Measurements from ENCODE around the gene CAMKMT.

CAMKMT gene

GRCh38 chr2:44562737-44563136 lies 201.0 kb downstream of the CAMKMT start:
- no peaks in the 10 kb centered on the region for H3K27me3 ChIP-seq (replicated peaks; ENCODE audit: insufficient read depth, low read length)
- no peaks in the 10 kb centered on the region for H3K79me2 ChIP-seq (ENCODE audit: low read length)
- no peaks in the 10 kb centered on the region for H3K9me3 ChIP-seq (replicated peaks; ENCODE audit: insufficient read depth, low read length)
- no peak overlapping the region for H3K9ac ChIP-seq (ENCODE audit: low read length)
- H3K9me2 ChIP-seq (replicated peaks; ENCODE audit: insufficient read depth, low read length), result no peaks in the 10 kb centered on the region
- no peaks in the 10 kb centered on the region for H3K4me1 ChIP-seq (ENCODE audit: low read length)
- no peak overlapping the region for H3K4me3 ChIP-seq (ENCODE audit: low read length)
- H2AFZ ChIP-seq (ENCODE audit: low read length), result no peak overlapping the region
- no peak overlapping the region for H3K4me2 ChIP-seq (ENCODE audit: low read depth, low read length)
- no peaks in the 10 kb centered on the region for H4K20me1 ChIP-seq (ENCODE audit: insufficient read depth, low read length)
- no peaks in the 10 kb centered on the region for H3K36me3 ChIP-seq (replicated peaks; ENCODE audit: insufficient read depth, low read length)
- H3K27ac ChIP-seq (ENCODE audit: low read length), result no peak overlapping the region
- no peak for TF ChIP-seq CTCF (IDR thresholded peaks at IDR 0.05; ENCODE audit: low read length)
- no peak for TF ChIP-seq EZH2 (optimal IDR thresholded peaks at IDR 0.05; ENCODE audit: low read depth, low read length)
- TF ChIP-seq EZH2phosphoT487 (IDR thresholded peaks at IDR 0.05; ENCODE audit: low read length), result no peak
- no peaks in the 10 kb centered on the region for H3F3A ChIP-seq (ENCODE audit: insufficient read depth, low read length)
- DNase-seq, result no peak

- DNase-seq, result no peak
- TF ChIP-seq EZH2phosphoT487 (IDR thresholded peaks at IDR 0.05; ENCODE audit: low read length) (no peak), EZH2 (optimal IDR thresholded peaks at IDR 0.05; ENCODE audit: low read depth, low read length) (no peak), CTCF (IDR thresholded peaks at IDR 0.05; ENCODE audit: low read length) (no peak)
- Histone ChIP-seq H3K9me2 (replicated peaks; ENCODE audit: insufficient read depth, low read length) (no peaks in the 10 kb centered on the region), H3K36me3 (replicated peaks; ENCODE audit: insufficient read depth, low read length) (no peaks in the 10 kb centered on the region), H3K4me2 (ENCODE audit: low read depth, low read length) (no peak overlapping the region), H3K9ac (ENCODE audit: low read length) (no peak overlapping the region), H3K79me2 (ENCODE audit: low read length) (no peaks in the 10 kb centered on the region), H3K9me3 (replicated peaks; ENCODE audit: insufficient read depth, low read length) (no peaks in the 10 kb centered on the region), H3K27me3 (replicated peaks; ENCODE audit: insufficient read depth, low read length) (no peaks in the 10 kb centered on the region), H3K4me1 (ENCODE audit: low read length) (no peaks in the 10 kb centered on the region), H3F3A (ENCODE audit: insufficient read depth, low read length) (no peaks in the 10 kb centered on the region), H3K4me3 (ENCODE audit: low read length) (no peak overlapping the region), H2AFZ (ENCODE audit: low read length) (no peak overlapping the region), H4K20me1 (ENCODE audit: insufficient read depth, low read length) (no peaks in the 10 kb centered on the region), H3K27ac (ENCODE audit: low read length) (no peak overlapping the region)
These were observed 203.0 kb downstream of the CAMKMT start for GRCh38 chr2:44564752-44565151.

GRCh38 chr2:44566059-44566458 lies 204.3 kb downstream of the CAMKMT start:
- no peaks in the 10 kb centered on the region for H3K36me3 ChIP-seq (replicated peaks; ENCODE audit: insufficient read depth, low read length)
- no peaks in the 10 kb centered on the region for H3K9me2 ChIP-seq (replicated peaks; ENCODE audit: insufficient read depth, low read length)
- DNase-seq, result no peak
- H3K9ac ChIP-seq (ENCODE audit: low read length), result no peak overlapping the region
- no peaks in the 10 kb centered on the region for H3K27me3 ChIP-seq (replicated peaks; ENCODE audit: insufficient read depth, low read length)
- no peaks in the 10 kb centered on the region for H3K9me3 ChIP-seq (replicated peaks; ENCODE audit: insufficient read depth, low read length)
- H3F3A ChIP-seq (ENCODE audit: insufficient read depth, low read length), result no peaks in the 10 kb centered on the region
- H4K20me1 ChIP-seq (ENCODE audit: insufficient read depth, low read length), result no peaks in the 10 kb centered on the region
- H3K4me3 ChIP-seq (ENCODE audit: low read length), result no peak overlapping the region
- H3K4me1 ChIP-seq (ENCODE audit: low read length), result peaks cover 9% of the 10 kb centered on the region
- TF ChIP-seq CTCF (IDR thresholded peaks at IDR 0.05; ENCODE audit: low read length) (no peak), EZH2phosphoT487 (IDR thresholded peaks at IDR 0.05; ENCODE audit: low read length) (no peak), EZH2 (optimal IDR thresholded peaks at IDR 0.05; ENCODE audit: low read depth, low read length) (no peak)
- no peak overlapping the region for H3K27ac ChIP-seq (ENCODE audit: low read length)
- no peak overlapping the region for H2AFZ ChIP-seq (ENCODE audit: low read length)
- no peak overlapping the region for H3K4me2 ChIP-seq (ENCODE audit: low read depth, low read length)
- no peaks in the 10 kb centered on the region for H3K79me2 ChIP-seq (ENCODE audit: low read length)
